Adrenal gland (tissue), 5 donors: ENCODE measurements around the gene PTP4A1.

Experiments used
- CTCF ChIP-seq, 6 experiments: fragments of 450-650 bp in 4 of 6; fragments of 200-600 bp in 2 of 6; sonication (generic) in 1 of 6; IDR thresholded peaks; 1 replicate in 5 of 6; 2 replicates in 1 of 6; pipeline versions ENCODE4 v1.5.1 to v1.8.0; 2016 to 2021; ENCODE audit warnings: antibody characterized with exemption in 6 of 6, mild to moderate bottlenecking in 2 of 6, moderate library complexity in 1 of 6
- POLR2A ChIP-seq, 2 donors: fragments of 450-650 bp; IDR thresholded peaks; one replicate each; pipeline ENCODE4 v1.6.1; 2017; ENCODE audit warnings: antibody characterized with exemption in 2 of 2, mild to moderate bottlenecking in 2 of 2, moderate library complexity in 1 of 2
- donor health status: DM: no; HTN: no; CAD: no.

- TF ChIP-seq CTCF (IDR thresholded peaks at IDR 0.05), result no peak
- no peak for TF ChIP-seq POLR2A (IDR thresholded peaks at IDR 0.05)
Observed at GRCh38 chr6:63597141-63598048, 25.1 kb downstream of the PTP4A1 start.
